ENCODE data around the gene CDKN1C. TPM values are rescaled to one million over a fixed set of nuclear protein-coding genes. Genes with fewer than 3 reads are reported as not detected.

The CDKN1C gene
- total RNA-seq, 1 donor from 2014 or later: 10.1 TPM

GRCh38 chr11:2833716-2834502, 51.7 kb downstream of the CDKN1C start:
- no peak for DNase-seq (ENCODE audit: extremely low read depth, low read depth, low spot score)

Other genes starting within 250 kb of the CDKN1C start
- gene KCNQ1OT1, start 185.8 kb downstream of the CDKN1C start, total RNA-seq: 0.53 and 2.2 TPM in 2 replicates
- 67.4 and 95.4 TPM in 2 replicates for gene PHLDA2, start 43.6 kb upstream of the CDKN1C start, total RNA-seq
- 137 and 163 TPM in 2 replicates for gene NAP1L4, start 106.6 kb upstream of the CDKN1C start, total RNA-seq
- gene CARS1, start 171.6 kb upstream of the CDKN1C start, total RNA-seq: 47.5 and 53.4 TPM in 2 replicates